Astrocyte of the cerebellum (primary cell): ENCODE data around the gene CCDC50.

Experiments used
- DNase-seq: peaks from one replicate; pipeline ENCODE4 v3.0.0-alpha.2; 2011; ENCODE audit warnings: low read depth
- H3K4me3 ChIP-seq: 2 replicates; pipeline ENCODE4 v1.5.1; 2011; ENCODE audit warnings: mild to moderate bottlenecking, low read depth, low read length, moderate library complexity
- in situ Hi-C: cut with HindIII; loops from 2 replicates; pipeline ENCODE4 v1.10.0; 2017; ENCODE audit warnings: low sequenced_read_pairs
- TF ChIP-seq, protein P1 (sequence below): IDR thresholded peaks from 2 replicates; pipeline ENCODE4 v1.5.1; 2012; ENCODE audit warnings: low read length, low read depth, moderate library complexity, mild to moderate bottlenecking; ENCODE audit errors: missing control alignments

Gene CCDC50

DNA sequence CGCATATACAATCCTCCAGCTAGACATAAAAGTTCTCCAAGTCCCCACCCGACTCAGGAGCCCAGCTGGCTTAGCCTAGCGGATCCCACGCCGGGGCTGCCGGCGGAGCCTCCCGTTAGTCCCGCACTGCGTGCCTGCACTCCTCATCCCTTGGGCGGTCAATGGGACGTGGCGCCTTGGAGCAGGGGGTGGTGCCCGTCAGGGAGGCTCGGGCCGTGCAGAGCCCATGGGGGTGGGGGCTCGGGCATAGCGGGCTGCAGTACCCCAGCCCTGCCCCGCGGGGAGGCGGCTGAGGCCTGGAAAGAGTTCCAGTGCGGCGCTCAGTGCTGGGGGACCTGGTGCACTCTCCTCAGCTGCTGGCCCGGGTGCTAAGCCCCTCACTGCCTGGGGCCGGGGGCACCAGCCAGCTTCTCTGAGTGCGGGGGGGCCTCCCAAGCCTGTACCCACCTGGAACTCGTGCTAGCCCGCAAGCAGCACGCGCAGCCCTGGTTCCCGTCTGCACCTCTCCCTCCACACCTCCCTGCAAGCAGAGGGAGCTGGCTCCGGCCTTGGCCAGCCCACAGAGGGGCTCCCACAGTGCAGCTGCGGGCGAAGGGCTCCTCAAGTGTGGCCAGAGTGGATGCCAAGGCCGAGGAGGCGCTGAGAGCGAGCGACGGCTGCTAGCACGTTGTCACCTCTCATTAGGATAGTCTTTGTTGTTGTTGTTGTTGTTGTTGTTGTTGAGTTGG is 12.2 kb upstream of the CCDC50 start:
- TF ChIP-seq, protein P1, sequence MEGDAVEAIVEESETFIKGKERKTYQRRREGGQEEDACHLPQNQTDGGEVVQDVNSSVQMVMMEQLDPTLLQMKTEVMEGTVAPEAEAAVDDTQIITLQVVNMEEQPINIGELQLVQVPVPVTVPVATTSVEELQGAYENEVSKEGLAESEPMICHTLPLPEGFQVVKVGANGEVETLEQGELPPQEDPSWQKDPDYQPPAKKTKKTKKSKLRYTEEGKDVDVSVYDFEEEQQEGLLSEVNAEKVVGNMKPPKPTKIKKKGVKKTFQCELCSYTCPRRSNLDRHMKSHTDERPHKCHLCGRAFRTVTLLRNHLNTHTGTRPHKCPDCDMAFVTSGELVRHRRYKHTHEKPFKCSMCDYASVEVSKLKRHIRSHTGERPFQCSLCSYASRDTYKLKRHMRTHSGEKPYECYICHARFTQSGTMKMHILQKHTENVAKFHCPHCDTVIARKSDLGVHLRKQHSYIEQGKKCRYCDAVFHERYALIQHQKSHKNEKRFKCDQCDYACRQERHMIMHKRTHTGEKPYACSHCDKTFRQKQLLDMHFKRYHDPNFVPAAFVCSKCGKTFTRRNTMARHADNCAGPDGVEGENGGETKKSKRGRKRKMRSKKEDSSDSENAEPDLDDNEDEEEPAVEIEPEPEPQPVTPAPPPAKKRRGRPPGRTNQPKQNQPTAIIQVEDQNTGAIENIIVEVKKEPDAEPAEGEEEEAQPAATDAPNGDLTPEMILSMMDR = no peak
- no peak for DNase-seq
- H3K4me3 ChIP-seq = no peak overlapping the region
- in situ Hi-C loops = no loop called here

DNA sequence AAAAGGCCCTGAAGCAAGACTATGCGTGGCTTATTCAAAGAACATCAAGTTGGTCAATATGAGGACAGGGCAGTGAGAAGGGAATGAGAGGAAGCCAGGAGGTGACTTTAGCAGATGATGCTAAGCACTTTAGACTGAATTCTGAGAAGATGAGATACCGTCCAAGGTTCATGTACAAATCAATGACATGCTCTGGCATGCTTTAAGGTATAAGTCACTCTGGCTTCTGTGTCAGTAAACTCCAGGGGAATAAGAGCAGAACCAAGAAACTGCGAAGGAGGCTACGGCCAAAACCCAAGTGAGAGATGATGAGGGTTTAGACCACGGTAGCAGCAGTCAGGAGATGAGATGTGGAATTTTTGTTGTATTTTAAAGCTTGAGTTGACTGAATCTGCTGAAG is 8.9 kb upstream of the CCDC50 start:
- H3K4me3 ChIP-seq = no peak overlapping the region
- no peak for DNase-seq
- TF ChIP-seq, protein P1 = no peak
- in situ Hi-C loops = no loop called here

DNA sequence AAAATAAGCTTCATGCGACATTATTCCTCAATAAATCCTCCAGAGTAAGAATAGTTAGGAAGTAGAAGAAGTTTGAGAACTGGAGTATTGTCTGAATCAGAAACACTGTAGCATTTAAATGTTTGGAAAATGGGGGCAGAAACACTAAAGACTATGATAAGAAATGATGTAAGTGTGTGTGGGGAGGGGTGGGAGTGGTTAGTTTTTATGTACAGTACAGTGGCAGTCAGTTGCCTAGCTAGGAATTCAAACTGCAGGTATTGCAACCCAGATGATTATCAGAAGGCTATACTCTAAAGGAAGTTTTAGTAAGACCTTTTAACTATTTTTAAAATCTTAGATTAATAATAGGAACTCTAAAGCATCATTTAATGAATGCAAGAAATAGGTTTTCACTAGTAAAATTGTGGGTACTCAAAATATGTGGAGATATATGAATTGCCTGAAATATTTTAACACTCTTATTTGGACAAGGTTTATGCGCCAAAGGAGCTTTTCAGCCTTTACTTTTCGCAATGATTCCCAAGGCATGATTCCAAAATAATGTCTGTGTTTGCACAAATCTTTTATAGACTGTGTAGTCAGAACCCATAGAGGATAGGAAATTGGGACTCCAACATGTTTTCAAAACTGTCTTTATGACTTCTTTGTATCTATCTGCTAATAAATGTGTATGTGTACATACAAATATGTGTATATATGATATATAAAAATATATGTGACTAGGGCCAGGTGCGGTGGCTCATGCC is 8.0 kb upstream of the CCDC50 start:
- DNase-seq = no peak
- in situ Hi-C loops = no loop called here
- TF ChIP-seq, protein P1 = no peak
- no peak overlapping the region for H3K4me3 ChIP-seq

- no peak overlapping the region for H3K4me3 ChIP-seq
- in situ Hi-C loops = no loop called here
- no peak for DNase-seq
- TF ChIP-seq, protein P1 = no peak
These were observed 4.3 kb upstream of the CCDC50 start for GRCh38 chr3:191324936-191325335.

DNA sequence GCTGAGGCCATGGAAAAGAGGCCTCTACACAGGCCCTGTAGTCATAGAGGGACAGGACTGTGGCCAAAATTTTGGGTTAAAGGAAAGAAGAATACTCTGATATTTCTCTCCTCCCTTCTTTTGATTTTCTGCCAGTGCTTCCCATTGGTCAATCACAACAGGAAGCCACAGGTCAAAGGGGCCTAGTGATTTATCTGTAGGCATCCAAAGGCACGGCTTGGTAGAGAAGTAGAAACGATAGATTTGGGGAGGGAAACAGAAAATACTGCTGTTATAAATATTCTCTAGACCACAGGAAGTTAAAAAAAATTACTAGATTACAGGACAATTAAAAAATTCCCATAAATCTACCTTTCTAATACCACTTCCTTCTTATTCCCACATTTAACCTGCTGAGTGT is 1.7 kb upstream of the CCDC50 start:
- no peak overlapping the region for H3K4me3 ChIP-seq
- no peak for DNase-seq
- in situ Hi-C loops = no loop called here
- TF ChIP-seq, protein P1 = no peak

DNA sequence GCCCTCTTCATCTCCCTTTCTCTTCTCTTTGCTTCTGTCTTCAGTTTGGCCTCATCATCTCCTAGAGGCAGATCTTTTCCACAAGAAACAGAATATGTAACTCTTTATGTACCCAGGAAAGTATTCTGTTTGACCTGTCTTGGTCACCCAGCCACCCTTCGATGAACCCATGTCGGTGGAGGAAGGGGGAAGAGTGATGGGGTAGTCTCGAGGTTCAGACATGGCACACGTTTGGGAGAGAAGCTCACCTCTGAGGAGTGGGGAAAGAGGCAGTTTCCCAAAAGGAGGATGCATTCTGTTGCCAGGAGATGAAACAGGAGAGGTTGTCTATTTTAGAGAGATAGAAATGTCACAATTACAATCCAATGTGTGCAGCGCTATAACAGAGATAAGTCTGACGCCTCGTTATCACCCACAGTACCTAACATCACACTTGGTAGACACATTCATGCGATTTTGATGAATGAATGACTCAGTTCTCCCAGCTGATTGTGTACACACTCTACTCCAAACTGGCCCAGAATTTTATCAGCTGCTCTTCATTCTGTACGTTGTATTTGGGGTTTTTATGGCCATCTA is 722 bp upstream of the CCDC50 start:
- TF ChIP-seq, protein P1 = no peak
- H3K4me3 ChIP-seq = peak overlapping the region; percentile 76
- in situ Hi-C loops = no loop called here
- DNase-seq = no peak
